NCI-H2171 (cell line): Measurements from ENCODE around the gene CASP8AP2.
"Not testable (repeated sequence)": the region's sequence is repeated elsewhere in the genome, so short reads cannot be mapped to it uniquely, and the experiment has no call there.

Experiments used
- DNase-seq: peaks from one replicate; lab custom pipeline; 2025; lab: John Stamatoyannopoulos, UW

CASP8AP2 gene

DNA sequence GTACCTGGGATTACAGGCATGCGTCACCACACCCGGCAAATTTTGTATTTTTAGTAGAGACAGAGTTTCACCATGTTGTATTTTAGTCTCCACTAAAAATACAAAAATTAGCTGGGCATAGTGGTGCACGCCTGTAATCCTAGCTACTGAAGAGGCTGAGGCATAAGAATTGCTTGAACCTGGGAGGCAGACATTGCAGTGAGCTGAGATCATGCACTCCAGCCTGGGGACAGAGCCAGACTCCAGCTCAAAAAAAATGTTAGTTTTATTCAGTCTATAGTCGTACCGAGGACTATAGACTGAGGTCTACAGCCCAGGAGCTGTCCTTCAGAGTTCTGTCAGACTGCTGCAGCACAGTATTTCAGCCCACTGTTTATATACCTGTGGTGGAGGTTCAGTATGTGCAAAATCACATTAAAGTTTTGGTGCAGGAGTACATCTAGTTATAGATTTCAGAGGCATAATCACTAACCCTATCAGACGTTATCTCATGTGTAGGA, 3.6 kb upstream of the CASP8AP2 start:
- no peak for DNase-seq

DNA sequence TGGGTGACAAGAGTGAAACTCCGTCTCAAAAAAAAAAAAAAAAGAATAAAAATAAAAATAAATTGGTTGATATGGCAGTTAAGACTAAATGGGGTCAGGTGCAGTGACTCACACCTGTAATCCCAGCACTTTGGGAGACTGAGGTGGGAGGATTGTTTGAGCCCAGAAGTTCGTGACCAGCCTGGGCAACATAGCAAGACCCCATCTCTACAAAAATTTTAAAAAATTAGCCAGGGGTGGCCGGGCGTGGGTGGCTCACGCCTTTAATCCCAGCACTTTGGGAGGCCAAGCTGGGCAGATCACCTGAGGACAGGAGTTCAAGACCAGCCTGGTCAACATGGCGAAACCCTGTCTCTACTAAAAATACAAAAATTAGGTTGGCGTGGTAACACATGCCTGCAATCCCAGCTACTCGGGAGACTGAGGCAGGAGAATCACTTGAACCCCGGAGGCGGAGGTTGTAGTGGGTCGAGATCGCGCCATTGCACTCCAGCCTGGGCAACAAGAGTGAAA, 1.1 kb upstream of the CASP8AP2 start:
- DNase-seq, result not testable (repeated sequence)

DNA sequence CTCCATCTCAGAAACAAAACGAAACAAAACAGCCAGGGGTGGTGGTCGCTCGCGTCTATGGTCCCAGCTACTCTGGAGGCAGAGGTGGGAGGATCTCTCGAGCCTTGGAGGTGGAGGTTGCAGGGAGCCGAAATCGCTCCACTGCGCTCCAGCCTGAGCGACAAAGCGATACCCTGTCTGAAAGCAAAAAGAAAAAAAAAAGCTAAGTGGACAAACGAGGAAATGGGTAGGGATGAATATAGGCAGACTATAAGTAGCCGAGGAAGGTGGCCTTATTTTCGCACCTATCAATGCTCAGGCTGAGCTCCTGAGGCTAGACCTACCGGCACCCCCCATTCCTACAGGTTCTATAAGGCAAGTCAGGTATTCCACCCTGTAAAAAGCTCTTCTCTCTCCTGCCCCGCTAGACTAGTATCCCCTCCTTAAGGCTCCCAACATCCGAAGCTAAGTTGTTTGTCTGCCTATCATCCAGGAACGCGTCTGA, 650 bp upstream of the CASP8AP2 start:
- DNase-seq, result peak; percentile 6

DNA sequence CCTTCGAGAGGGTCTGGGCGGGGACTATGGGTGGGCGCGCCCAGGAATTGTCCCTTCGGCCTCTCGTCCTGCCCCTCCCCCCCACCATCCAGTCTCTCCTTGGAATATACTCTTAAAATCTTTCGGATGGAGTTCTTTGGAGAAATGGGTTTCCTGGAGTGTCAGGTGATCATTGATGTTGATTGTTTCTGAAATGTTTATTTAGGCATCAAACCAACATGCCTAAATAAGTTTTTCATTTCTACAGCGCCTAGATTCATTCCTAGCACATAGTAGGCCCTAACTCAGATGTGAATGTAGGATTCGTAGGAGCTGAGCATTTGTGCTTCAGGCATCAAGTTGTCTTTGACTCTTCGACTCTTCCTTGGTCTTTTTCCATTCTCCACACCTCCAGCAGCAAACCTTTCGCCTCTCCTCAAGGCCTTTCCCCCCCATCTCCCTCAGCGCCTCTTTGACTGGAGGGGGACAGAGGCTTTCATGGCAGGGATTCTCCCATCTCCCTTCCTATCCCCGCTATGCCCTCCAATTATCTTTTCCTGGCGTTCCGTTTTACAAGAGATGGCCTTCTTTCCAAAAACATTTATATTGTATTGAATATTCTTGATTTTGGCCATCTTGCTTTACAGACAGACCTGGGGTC, 610 bp downstream of the CASP8AP2 start:
- no peak for DNase-seq

DNA sequence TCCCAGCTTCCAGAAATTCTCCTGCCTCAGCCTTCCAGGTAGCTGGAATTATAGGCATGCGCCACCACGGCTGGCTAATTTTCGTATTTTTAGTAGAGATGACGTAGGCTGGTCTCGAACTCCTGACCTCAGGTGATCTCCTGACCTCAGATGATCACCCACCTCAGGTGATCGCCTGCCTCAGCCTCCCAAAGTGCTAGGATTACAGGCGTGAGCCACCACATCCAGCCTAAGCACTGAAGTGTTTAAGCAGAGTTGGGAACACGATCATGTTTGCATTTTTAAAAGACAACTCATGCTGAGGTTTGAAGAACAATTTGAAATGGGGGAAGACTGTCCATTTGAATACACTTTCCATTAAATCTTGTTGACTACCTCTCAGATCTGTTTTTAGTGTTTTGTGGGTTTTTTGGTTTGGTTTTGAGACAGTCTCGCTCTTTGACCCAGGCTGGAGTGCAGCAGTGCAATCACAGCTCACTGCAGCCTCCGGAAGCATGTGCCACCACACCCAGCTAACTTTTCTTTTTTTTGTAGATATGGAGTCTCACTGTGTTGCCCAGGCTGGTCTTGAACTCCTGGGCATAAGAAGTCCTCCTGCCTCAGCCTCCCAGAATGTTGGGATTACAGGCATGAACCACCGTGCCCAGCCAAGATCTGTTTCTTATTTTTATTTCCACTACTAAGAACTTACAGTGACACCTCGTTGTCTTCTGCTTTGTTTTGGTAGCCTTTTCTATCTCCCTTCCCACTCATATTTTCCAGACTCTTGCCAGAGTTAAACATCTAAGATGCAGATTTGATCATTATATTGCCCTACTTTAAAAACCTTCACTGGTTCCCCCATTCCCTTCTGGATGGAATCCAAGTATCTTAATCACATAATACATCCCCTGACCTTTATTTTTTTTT, 5.5 kb downstream of the CASP8AP2 start:
- DNase-seq, result no peak

DNA sequence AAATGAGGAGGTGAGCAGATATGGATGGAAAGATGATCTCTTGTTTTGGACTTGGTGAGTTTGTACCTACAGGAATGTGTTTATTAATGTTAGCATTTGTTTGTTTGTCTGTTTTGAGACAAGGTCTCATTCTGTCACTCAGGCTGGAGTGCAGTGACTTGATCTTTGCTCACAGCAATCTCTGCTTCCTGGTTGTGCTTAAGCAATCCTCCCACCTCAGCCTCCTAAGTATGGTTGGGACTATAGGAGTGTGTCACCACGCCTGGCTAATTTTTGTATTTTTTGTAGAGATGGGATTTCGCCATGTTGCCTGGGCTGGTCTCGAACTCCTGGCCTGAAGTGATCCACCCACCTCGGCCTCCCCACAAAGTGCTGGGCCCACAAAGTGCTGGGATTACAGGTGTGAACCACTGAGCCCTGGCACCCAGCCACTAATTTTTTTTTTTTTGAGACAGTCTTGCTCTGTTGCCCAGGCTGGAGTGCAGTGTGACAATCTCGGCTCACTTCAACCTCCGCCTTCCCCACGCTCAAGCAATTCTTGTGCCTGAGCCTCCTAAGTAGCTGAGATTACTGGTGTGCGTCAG, 7.1 kb downstream of the CASP8AP2 start:
- DNase-seq, result no peak

DNA sequence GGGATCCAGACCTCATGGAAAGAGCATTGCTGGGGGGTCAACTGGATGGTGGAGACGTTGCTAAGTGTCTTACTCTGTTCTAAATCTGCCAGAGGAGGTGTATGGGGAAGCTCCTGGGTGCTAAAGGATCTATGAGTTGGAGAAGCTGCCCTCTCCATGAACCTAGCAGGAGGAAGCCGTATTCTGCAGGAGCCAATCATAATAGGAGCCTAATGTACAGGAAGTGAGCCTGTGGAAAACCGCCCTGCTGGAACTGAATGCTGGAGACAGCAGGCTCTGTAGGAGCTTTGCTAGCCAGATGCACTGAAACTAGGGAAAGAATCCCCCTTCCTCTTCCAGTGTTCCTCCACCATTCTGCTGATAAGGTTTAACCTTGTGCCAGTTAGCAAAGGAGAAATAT, 10.9 kb downstream of the CASP8AP2 start:
- DNase-seq, result no peak

DNA sequence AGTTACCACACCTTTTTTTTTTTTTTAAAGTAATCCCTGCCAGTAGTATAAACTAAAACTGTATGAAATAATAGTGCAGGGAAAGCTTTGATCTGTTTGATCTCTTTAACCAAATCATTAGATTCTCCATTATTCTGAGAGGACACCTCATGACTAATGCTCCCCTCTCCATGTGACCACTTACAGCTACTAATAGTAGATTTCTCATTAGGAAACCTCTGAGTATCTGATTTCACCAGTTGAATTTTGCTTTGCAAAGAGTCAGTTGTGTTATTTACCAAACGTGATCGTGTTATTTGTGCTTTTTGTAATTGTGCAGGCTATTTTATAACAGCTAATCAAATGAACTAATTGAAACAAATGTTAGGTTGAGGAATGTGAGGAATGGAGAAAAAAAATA, 12.5 kb downstream of the CASP8AP2 start:
- DNase-seq, result no peak

DNA sequence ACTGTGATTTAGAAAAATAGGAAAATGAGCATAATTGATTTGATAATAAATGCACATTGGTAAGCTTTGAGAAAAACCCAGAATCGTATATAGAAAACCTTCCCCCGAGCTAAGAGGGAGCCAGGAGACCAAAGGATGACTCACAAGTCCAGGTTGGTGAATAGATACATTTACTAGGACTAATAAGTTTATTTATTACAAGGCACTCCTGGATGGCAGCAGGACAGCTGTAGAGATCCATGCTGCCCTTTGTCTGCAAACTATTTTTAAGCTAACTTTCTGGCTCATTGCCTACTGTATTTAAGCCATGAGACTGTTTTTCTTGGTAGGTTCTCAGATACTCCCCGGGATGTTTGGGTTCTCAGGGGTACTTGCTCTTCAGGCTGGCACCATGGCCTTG, 13.4 kb downstream of the CASP8AP2 start:
- no peak for DNase-seq

DNA sequence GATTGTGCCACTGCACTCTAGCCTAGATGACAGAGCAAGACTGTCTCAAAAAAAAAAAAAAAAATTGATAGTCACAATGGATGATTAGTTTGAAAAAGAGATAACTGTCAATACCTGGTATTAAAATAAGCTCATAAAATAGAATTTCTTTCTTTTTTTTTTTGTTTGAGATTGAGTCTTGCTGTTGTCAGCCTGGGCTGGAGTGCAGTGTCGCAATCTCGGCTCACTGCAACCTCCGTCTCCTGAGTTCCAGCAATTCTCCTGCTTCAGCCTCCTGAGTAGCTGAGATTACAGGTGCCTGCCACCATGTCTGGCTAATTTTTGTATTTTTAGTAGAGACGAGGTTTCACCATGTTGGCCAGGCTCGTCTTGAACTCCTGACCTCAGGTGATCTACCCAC, 17.8 kb downstream of the CASP8AP2 start:
- DNase-seq, result not testable (repeated sequence)

DNA sequence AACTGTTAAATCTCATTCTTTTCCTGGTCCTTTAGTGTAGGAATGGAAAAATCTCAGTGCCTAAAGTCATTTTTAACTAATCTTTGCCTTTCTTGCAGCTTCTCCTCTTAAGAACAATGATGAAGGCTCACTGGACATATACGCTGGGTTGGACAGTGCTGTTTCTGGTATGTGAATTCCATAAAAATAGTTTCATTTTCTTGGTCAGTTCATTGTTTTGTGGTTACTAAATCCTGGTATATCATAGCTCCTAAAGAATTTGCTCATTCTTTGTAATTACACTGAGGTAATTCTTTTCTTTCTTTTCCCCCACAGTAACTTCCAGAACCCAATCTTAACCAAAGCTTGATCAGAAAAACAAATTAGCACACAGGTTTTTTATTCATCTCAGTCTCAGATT, 23.4 kb downstream of the CASP8AP2 start:
- no peak for DNase-seq

DNA sequence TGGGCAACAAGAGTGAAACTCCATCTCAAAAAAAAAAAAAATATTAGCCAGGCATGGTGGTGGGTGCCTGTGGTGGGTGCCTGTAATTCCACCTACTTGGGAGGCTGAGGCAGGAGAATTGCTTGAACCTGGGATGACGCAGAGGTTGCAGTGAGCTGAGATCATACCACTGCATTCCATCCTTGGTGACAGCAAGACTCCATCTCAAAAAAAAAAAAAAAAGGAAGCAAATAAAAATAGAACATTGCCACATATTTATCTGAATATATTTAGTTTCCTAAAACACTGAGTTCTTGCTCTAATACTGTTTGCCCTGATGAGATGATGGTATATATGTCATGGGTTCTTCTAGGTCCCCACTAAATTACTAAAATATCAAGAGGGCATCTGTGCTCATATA, 28.4 kb downstream of the CASP8AP2 start:
- no peak for DNase-seq

DNA sequence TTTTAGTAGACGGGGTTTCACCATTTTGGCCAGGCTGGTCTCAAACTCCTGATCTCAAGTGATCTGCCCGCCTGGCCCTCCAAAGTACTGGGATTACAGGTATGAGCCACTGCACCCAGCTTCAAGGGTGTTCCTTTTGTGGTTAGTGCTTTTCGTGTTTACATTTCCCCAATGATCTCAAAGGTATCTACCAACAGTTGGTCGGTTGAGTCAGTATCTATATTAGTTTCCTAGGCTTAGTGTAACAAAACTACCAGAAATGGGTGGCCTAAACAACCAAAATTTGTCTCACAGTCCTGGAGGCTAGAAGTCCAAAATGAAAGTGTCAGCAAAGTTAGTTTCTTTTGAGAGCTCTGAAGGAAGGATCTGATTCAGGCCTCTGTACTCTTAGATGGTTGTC, 30.1 kb downstream of the CASP8AP2 start:
- no peak for DNase-seq

DNA sequence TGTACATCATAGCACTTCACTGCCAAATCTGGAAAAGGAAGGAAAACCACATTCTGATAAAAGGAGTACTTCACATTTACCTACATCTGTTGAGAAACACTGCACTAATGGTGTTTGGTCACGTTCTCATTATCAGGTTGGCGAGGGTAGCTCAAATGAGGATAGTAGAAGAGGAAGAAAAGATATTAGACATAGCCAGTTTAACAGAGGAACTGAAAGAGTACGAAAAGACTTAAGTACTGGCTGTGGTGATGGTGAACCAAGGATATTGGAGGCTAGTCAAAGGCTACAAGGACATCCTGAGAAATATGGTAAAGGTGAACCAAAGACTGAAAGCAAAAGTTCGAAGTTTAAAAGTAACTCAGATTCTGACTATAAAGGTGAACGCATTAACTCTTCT, 32.6 kb downstream of the CASP8AP2 start:
- no peak for DNase-seq

DNA sequence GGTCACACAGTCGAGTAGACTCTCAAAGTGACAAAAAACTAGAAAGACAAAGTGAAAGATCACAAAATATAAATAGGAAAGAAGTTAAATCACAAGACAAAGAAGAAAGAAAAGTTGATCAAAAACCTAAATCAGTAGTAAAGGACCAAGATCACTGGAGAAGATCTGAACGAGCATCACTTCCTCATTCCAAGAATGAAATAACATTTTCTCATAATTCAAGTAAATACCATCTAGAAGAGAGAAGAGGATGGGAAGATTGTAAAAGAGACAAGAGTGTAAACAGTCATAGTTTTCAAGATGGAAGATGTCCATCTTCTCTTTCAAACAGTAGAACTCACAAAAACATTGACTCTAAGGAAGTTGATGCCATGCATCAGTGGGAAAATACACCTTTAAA, 33.0 kb downstream of the CASP8AP2 start:
- DNase-seq, result no peak

DNA sequence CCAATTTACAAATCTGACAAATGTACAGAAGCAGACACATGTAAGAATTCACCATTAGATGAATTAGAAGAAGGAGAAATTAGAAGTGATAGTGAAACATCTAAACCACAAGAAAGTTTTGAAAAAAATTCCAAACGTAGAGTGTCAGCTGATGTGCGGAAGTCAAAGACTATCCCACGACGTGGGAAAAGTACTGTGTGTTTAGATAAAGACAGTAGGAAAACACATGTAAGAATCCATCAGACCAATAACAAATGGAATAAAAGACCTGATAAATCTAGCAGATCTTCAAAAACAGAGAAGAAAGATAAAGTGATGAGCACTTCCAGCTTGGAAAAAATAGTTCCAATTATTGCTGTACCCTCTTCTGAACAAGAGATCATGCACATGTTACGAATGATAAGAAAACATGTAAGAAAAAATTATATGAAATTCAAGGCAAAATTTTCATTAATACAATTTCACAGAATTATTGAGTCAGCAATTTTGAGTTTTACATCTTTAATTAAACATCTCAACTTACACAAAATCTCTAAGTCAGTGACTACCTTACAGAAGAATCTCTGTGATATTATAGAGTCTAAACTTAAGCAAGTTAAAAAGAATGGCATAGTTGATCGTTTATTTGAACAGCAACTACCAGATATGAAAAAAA, 36.5 kb downstream of the CASP8AP2 start:
- DNase-seq, result no peak

DNA sequence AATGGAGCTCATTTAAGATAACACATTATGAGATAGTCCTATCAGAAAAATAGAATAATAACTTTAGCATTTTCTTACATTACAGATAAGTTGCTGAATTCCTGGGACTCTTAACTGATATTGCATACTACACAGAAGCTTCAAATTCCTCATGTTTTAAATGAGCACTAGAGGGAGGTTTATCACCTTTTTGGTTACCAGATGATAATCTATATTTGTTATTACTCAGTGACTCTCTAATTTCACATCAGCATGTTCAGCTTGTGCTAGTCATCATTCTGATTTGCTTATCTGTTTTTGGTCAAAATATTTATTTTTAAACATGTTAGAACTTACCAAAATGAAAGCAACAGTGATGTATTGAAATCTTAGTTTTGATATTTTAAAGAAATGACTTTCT, 44.0 kb downstream of the CASP8AP2 start:
- DNase-seq, result no peak

DNA sequence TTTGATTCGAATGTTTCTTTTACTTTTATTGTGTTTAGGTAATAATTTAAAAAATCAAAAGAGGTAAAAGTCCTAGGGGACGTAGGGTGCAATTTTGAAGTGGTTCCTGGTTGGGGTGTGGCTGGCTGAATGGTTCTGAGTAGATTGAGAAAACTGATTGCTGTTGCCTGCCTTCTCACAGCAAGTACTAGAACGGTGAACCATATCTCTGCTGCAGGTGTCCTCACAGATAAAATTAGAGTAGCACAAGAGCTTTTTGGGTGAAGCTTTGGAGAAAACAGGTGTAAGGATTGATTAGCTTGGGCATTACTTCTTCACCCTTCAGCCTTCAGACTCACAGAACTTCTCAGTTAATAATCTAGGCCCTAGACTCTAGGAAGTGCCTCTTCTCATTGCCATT, 44.8 kb downstream of the CASP8AP2 start:
- no peak for DNase-seq

DNA sequence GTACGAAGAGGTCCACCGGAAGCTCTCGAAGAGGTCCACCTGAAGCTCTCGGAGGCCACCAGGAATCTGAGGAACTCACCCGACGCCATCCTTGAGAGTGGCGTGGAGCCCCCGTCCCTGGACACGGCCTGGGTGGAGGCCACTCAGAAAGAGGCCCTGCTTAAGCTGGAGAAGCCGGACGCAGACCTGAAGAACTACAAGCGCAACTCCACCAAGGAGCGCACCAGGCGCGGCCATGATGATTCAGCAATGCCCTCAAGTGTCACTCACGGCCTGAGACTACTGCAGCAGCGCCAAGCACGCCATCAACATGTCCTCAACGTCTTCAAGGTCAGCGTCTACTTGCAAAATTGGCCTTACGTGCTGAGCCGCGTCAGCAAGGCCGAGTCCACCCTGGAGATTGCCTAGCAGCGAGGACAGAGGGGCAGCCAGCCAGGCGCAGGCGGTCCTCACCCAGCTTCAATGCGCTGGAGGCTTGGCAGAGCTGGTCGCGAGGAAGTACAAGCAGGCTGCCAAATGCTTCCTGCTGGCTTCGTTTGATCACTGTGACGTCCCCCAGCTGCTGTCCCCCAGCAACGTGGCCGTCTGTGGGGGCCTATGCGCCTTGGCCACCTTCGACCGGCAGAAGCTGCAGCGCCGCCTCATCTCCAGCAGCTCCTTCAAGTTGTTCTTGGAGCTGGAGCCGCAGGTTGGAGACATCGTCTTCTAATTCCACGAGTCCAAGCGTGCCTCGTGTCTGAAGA, 56.9 kb downstream of the CASP8AP2 start:
- DNase-seq, result no peak

DNA sequence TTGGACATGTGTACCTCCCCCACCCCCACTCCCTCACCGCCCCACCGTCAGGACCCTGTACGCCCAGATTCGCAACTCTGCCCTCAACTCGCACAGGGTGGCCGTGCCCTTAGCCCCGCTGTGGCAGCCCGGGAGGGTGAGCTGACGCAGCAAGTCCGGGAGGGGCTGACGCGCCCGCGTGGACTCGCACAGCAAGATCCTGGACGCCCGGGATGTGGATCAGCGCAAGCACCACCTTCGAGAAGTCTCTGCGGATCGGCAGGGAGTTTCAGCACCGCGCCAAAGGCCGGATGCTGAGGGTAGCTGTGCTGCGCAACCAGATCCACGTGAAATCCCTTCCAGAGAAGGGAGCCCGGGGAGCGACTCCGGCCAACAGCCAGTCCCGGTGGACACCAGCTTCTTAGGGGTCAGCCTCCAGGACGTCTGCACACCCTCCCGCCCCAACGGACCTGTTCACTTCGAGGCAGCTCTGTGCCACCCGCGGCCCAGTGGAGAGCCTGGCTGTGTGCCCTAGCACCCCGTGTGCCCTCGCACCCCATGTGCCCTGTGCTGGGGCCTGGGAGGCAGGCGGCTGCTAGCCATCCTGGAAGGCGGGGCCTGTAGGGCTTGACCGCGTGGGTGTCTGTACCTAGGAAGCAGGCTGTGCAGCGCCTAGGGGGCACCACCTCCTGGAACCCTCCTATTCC, 57.9 kb downstream of the CASP8AP2 start:
- DNase-seq, result no peak

DNA sequence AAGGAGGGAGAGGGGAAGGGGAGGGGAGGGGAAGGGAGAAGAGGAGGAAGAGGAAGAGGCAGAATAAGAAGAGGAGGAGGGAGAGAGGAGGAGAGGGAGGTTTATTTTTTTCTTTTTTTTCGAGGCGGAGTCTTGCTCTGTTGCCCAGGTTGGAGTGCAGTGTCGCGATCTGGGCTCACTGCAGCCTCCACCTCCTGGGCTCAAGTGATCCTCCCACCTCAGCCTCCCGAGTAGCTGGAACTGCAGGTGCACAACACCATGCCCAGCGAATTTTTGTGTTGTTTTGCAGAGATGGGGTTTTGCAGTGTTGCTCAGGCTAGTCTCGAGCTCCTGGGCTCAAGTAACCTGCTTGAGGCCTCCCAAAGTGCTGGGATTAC, 58.4 kb downstream of the CASP8AP2 start:
- no peak for DNase-seq
